ENCODE data around the gene RAET1L.

DNA sequence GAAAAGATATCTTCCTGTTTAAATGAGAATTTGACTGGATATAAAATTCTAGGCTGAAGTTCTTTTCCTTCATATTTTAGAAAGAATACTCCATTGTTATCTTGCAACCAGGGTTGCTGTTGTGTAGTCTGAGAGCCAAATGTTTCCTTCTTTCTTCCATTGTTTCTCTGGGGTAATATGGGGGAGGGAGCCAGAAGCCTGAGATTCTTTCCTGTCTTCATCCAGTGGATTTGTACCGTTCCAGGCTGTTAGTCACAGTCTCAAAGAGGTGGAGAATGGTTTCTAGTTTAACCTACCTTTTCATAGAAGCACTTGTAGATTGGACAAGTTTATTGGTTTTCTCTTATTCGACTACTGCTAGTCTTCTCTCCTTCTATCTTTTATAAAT, 49.7 kb upstream of the RAET1L start:
- TF ChIP-seq, protein P1, sequence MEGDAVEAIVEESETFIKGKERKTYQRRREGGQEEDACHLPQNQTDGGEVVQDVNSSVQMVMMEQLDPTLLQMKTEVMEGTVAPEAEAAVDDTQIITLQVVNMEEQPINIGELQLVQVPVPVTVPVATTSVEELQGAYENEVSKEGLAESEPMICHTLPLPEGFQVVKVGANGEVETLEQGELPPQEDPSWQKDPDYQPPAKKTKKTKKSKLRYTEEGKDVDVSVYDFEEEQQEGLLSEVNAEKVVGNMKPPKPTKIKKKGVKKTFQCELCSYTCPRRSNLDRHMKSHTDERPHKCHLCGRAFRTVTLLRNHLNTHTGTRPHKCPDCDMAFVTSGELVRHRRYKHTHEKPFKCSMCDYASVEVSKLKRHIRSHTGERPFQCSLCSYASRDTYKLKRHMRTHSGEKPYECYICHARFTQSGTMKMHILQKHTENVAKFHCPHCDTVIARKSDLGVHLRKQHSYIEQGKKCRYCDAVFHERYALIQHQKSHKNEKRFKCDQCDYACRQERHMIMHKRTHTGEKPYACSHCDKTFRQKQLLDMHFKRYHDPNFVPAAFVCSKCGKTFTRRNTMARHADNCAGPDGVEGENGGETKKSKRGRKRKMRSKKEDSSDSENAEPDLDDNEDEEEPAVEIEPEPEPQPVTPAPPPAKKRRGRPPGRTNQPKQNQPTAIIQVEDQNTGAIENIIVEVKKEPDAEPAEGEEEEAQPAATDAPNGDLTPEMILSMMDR (IDR thresholded peaks at IDR 0.05): no peak
- TF ChIP-seq POLR2A (IDR thresholded peaks at IDR 0.05): no peak

Measured in lower leg skin (tissue), 3 donors.